ENCODE results near the gene PAGR1.
"Not testable (repeated sequence)": the region's sequence is repeated elsewhere in the genome, so short reads cannot be mapped to it uniquely, and the experiment has no call there.

PAGR1 gene

DNA sequence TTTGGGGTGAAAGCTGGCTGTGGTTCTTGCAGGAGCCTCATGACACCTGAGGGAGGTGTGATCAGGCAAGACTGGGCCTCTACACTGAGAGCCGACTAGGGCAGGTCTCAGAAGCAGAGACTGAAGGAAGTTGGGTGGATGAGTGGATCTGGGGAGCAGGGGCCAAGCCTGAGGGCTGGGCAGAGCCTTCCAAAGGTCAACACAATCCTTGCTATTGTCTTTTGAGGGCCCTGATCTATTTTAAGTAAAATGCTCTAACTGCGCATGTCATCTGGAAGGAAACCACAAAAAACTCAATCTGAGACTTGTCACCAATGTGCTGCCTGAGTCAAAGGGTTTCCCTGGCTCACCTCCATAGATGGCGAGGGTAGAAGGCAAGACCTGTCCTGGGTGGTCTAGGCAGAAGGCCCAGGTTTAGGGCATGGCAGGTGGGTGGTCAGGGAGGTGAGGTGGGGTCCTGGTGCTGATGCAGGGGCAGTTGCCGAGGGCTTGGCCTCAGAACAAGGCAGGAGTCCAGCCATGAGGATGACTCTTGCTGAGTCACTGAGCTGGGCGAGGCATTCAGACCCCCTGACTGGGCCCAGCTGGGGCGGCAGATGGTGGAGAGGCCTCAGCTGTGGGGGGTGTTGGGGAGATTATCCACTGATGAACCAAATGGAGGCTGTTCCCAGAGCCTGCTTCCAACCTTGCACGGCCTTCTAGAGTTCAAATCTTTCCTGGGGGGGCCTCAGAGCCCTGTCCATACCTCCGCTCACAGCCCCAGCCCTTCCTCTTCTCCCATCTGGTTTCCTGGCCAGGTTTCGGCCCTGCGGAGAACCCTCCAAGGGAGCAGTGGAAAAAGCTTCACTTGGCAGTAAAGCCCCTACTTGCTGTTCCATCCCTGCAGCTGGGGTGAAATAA is 9.4 kb downstream of the PAGR1 start:
- TF ChIP-seq, protein P1, sequence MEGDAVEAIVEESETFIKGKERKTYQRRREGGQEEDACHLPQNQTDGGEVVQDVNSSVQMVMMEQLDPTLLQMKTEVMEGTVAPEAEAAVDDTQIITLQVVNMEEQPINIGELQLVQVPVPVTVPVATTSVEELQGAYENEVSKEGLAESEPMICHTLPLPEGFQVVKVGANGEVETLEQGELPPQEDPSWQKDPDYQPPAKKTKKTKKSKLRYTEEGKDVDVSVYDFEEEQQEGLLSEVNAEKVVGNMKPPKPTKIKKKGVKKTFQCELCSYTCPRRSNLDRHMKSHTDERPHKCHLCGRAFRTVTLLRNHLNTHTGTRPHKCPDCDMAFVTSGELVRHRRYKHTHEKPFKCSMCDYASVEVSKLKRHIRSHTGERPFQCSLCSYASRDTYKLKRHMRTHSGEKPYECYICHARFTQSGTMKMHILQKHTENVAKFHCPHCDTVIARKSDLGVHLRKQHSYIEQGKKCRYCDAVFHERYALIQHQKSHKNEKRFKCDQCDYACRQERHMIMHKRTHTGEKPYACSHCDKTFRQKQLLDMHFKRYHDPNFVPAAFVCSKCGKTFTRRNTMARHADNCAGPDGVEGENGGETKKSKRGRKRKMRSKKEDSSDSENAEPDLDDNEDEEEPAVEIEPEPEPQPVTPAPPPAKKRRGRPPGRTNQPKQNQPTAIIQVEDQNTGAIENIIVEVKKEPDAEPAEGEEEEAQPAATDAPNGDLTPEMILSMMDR (IDR thresholded peaks at IDR 0.05; ENCODE audit: low read depth, low read length), result no peak
- peak overlapping the region; percentile 42 for H3K4me3 ChIP-seq (ENCODE audit: low read depth, low read length)

DNA sequence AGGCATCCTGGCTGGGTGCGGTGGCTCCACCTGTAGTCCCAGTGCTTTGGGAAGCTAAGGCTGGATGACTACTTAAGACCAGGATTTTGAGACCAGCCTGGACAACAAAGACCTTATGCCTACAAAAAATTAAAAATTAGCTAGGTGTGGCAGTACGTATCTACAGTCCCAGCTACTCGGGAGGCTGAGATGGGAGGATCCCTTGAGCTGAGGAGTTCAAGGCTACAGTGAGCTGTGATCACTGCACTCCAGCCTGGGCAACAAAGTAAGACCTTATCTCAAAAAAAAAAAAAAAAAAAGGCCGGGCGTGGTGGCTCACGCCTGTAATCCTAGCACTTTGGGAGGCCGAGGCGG is 10.4 kb downstream of the PAGR1 start:
- TF ChIP-seq, protein P1 (IDR thresholded peaks at IDR 0.05; ENCODE audit: low read depth, low read length), result no peak
- no peak overlapping the region for H3K4me3 ChIP-seq (ENCODE audit: low read depth, low read length)

GRCh38 chr16:29830774-29831173 is 14.8 kb downstream of the PAGR1 start:
- H3K4me3 ChIP-seq (ENCODE audit: low read depth, low read length), result no peak overlapping the region
- TF ChIP-seq, protein P1 (IDR thresholded peaks at IDR 0.05; ENCODE audit: low read depth, low read length), result no peak

GRCh38 chr16:29831490-29831889 is 15.5 kb downstream of the PAGR1 start:
- no peak overlapping the region for H3K4me3 ChIP-seq (ENCODE audit: low read depth, low read length)
- TF ChIP-seq, protein P1 (IDR thresholded peaks at IDR 0.05; ENCODE audit: low read depth, low read length), result no peak

- not testable (repeated sequence) for H3K4me3 ChIP-seq (ENCODE audit: low read depth, low read length)
Observed at GRCh38 chr16:29833219-29833618, 17.3 kb downstream of the PAGR1 start.

- H3K4me3 ChIP-seq (ENCODE audit: low read depth, low read length), result no peak overlapping the region
- TF ChIP-seq, protein P1 (IDR thresholded peaks at IDR 0.05; ENCODE audit: low read depth, low read length), result no peak
Observed at GRCh38 chr16:29834079-29834478, 18.1 kb downstream of the PAGR1 start.

- TF ChIP-seq, protein P1 (IDR thresholded peaks at IDR 0.05; ENCODE audit: low read depth, low read length), result no peak
- no peak overlapping the region for H3K4me3 ChIP-seq (ENCODE audit: low read depth, low read length)
Observed at GRCh38 chr16:29835926-29836325, 20.0 kb downstream of the PAGR1 start.

DNA sequence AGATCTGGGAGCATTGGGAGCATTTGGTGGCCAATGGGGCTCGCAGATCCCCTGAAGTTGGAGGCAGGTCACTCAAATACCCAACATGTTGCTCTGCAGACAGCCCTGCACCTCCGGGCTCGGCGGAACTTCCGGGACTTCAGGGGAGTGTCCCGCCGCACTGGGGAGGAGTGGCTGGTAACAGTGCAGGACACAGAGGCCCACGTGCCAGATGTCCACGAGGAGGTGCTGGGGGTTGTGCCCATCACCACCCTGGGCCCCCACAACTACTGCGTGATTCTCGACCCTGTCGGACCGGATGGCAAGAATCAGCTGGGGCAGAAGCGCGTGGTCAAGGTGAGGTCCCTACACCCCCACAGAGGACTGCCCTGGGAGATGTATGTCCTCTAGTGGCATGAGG is 20.7 kb downstream of the PAGR1 start:
- no peak overlapping the region for H3K4me3 ChIP-seq (ENCODE audit: low read depth, low read length)
- TF ChIP-seq, protein P1 (IDR thresholded peaks at IDR 0.05; ENCODE audit: low read depth, low read length), result no peak

Measured in WI38 (cell line).